Bronchial epithelial cell (primary cell): ENCODE data around the gene DENND2A. TPM values are rescaled to one million over a fixed set of nuclear protein-coding genes. Genes with fewer than 3 reads are reported as not detected.

Experiments
- DNase-seq: peaks from one replicate; pipeline ENCODE4 v3.0.0-alpha.2; 2010; ENCODE audit warnings: low read depth
- FAIRE-seq: peaks from 2 replicates; lab custom pipeline; 2011; peaks lifted over from hg19 to GRCh38; lab: Jason Lieb, UNC
- H3K27me3 ChIP-seq: 2 replicates; pipeline ENCODE4 v1.5.1; 2011; ENCODE audit warnings: low read length; ENCODE audit not compliant: control insufficient read depth, insufficient read depth
- H3K36me3 ChIP-seq: 2 replicates; pipeline ENCODE4 v1.5.1; 2011; ENCODE audit warnings: low read length; ENCODE audit not compliant: control insufficient read depth, insufficient read depth
- H3K4me3 ChIP-seq: 2 replicates; pipeline ENCODE4 v1.5.1; 2011; ENCODE audit warnings: mild to moderate bottlenecking, low read depth, low read length, control low read depth
- CTCF ChIP-seq: IDR thresholded peaks from 2 replicates; pipeline ENCODE4 v1.5.1; 2011; ENCODE audit warnings: mild to moderate bottlenecking, moderate library complexity, low read length, control low read depth, inconsistent platforms; ENCODE audit not compliant: insufficient read depth, severe bottlenecking
- total RNA-seq: library from RNA; depleted of rRNA; stranded (reverse); fragments of >200 nt; gene quantifications from 2 replicates; pipeline ENCODE4 v1.2.1, GENCODE V29; 2014

DENND2A gene
- total RNA-seq, 1 donor from 2014 or later: 0.26 TPM

GRCh38 chr7:140610204-140611165, 30.1 kb downstream of the DENND2A start:
- no peak overlapping the region for H3K4me3 ChIP-seq
- no peaks in the 10 kb centered on the region for H3K36me3 ChIP-seq
- DNase-seq (no peak), FAIRE-seq (no peak)
- H3K27me3 ChIP-seq: no peaks in the 10 kb centered on the region
- no peak for TF ChIP-seq CTCF

GRCh38 chr7:140609646-140610045, 31.0 kb downstream of the DENND2A start:
- Histone ChIP-seq H3K27me3 (no peaks in the 10 kb centered on the region), H3K36me3 (no peaks in the 10 kb centered on the region), H3K4me3 (no peak overlapping the region)
- TF ChIP-seq CTCF: no peak
- no peak for FAIRE-seq
- peak; percentile 56 for DNase-seq

- no peak for FAIRE-seq
- Histone ChIP-seq H3K36me3 (no peaks in the 10 kb centered on the region), H3K27me3 (no peaks in the 10 kb centered on the region), H3K4me3 (no peak overlapping the region)
- no peak for DNase-seq
- no peak for TF ChIP-seq CTCF
Measured at GRCh38 chr7:140607441-140607989, 33.1 kb downstream of the DENND2A start.

GRCh38 chr7:140605337-140605736, 35.3 kb downstream of the DENND2A start:
- TF ChIP-seq CTCF: no peak
- Histone ChIP-seq H3K36me3 (no peaks in the 10 kb centered on the region), H3K27me3 (no peaks in the 10 kb centered on the region), H3K4me3 (no peak overlapping the region)
- DNase-seq (peak; percentile 14), FAIRE-seq (no peak)

GRCh38 chr7:140604760-140605159, 35.9 kb downstream of the DENND2A start:
- Histone ChIP-seq H3K27me3 (no peaks in the 10 kb centered on the region), H3K4me3 (no peak overlapping the region), H3K36me3 (no peaks in the 10 kb centered on the region)
- no peak for TF ChIP-seq CTCF
- DNase-seq (peak; percentile 85), FAIRE-seq (no peak)
